H9 (cell line): ENCODE results near the gene AGK. TPM values are rescaled to one million over a fixed set of nuclear protein-coding genes. Genes with fewer than 3 reads are reported as not detected.

ENCODE experiments used
- DNase-seq: peaks from one replicate; pipeline ENCODE4 v3.0.0-alpha.2; 2017
- H2AFZ ChIP-seq: one replicate; pipeline ENCODE4 v1.6.1; 2013; ENCODE audit warnings: mild to moderate bottlenecking, low read length, control low read depth, moderate library complexity
- H2AK5ac ChIP-seq: 2 replicates; pipeline ENCODE4 v1.6.1; 2013; ENCODE audit warnings: low read length, control low read depth, mixed read lengths; ENCODE audit not compliant: insufficient read length
- H2BK120ac ChIP-seq: one replicate; pipeline ENCODE4 v1.6.1; 2013; ENCODE audit warnings: low read depth, mild to moderate bottlenecking, low read length, control low read depth, inconsistent platforms; ENCODE audit not compliant: poor library complexity, severe bottlenecking
- H2BK12ac ChIP-seq: 2 replicates; pipeline ENCODE4 v1.6.1; 2013; ENCODE audit warnings: low read length, control low read depth, mixed read lengths, low read depth; ENCODE audit not compliant: insufficient read length
- H2BK15ac ChIP-seq: 2 replicates; pipeline ENCODE4 v1.6.1; 2013; ENCODE audit warnings: low read depth, low read length, control low read depth
- H2BK20ac ChIP-seq: one replicate; pipeline ENCODE4 v1.6.1; 2013; ENCODE audit warnings: low read depth, mild to moderate bottlenecking, low read length, control low read depth, inconsistent platforms; ENCODE audit not compliant: poor library complexity, severe bottlenecking
- H2BK5ac ChIP-seq: 2 replicates; pipeline ENCODE4 v1.6.1; 2013; ENCODE audit warnings: low read length, control low read depth, mixed read lengths; ENCODE audit not compliant: insufficient read length
- H3K14ac ChIP-seq: 2 replicates; pipeline ENCODE4 v1.6.1; 2013; ENCODE audit warnings: low read length, control low read depth; ENCODE audit not compliant: insufficient read depth
- H3K18ac ChIP-seq: 2 replicates; pipeline ENCODE4 v1.6.1; 2013; ENCODE audit warnings: low read depth, mild to moderate bottlenecking, mixed read lengths, low read length, control low read depth; ENCODE audit not compliant: insufficient read length
- H3K23ac ChIP-seq: 2 replicates; pipeline ENCODE4 v1.6.1; 2013; ENCODE audit warnings: low read length, control low read depth, mixed read lengths, low read depth; ENCODE audit not compliant: insufficient read length
- H3K23me2 ChIP-seq: 2 replicates; pipeline ENCODE4 v1.6.1; 2013; ENCODE audit warnings: low read depth, mild to moderate bottlenecking, mixed read lengths, low read length, control low read depth; ENCODE audit not compliant: insufficient read length, poor library complexity, severe bottlenecking
- H3K27ac ChIP-seq: 2 replicates; pipeline ENCODE4 v1.5.1; 2013; ENCODE audit warnings: low read length, control low read depth, mixed read lengths, low read depth; ENCODE audit not compliant: insufficient read length
- H3K27me3 ChIP-seq: 2 replicates; pipeline ENCODE4 v1.6.1; 2013; ENCODE audit warnings: low read length, control low read depth, inconsistent platforms; ENCODE audit not compliant: insufficient read depth
- H3K4ac ChIP-seq: 2 replicates; pipeline ENCODE4 v1.6.1; 2013; ENCODE audit warnings: low read depth, mild to moderate bottlenecking, control low read depth, inconsistent platforms, low read length, moderate library complexity
- H3K4me1 ChIP-seq: 2 replicates; pipeline ENCODE4 v1.6.1; 2013; ENCODE audit warnings: low read length, control low read depth, inconsistent platforms; ENCODE audit not compliant: insufficient read depth
- H3K4me2 ChIP-seq: 2 replicates; pipeline ENCODE4 v1.6.1; 2013; ENCODE audit warnings: low read length, control low read depth, mixed read lengths; ENCODE audit not compliant: insufficient read length, insufficient read depth
- H3K56ac ChIP-seq: 2 replicates; pipeline ENCODE4 v1.6.1; 2013; ENCODE audit warnings: low read depth, mild to moderate bottlenecking, mixed read lengths, low read length, control low read depth; ENCODE audit not compliant: insufficient read length
- H3K79me1 ChIP-seq: 2 replicates; pipeline ENCODE4 v1.6.1; 2013; ENCODE audit warnings: low read depth, mild to moderate bottlenecking, moderate library complexity, low read length, control low read depth, inconsistent platforms; ENCODE audit not compliant: insufficient read depth, poor library complexity, severe bottlenecking
- H3K79me2 ChIP-seq: 2 replicates; pipeline ENCODE4 v1.6.1; 2013; ENCODE audit warnings: low read length, control low read depth, inconsistent platforms; ENCODE audit not compliant: insufficient read depth
- H3K9ac ChIP-seq: 2 replicates; pipeline ENCODE4 v1.6.1; 2013; ENCODE audit warnings: low read length, control low read depth, mixed read lengths; ENCODE audit not compliant: insufficient read length; ENCODE audit errors: extremely low read depth
- H3K9me3 ChIP-seq: one replicate; pipeline ENCODE4 v1.6.1; 2013; ENCODE audit warnings: low read depth, low read length, inconsistent platforms; ENCODE audit not compliant: control insufficient read depth
- H3T11ph ChIP-seq: one replicate; pipeline ENCODE4 v1.6.1; 2013; ENCODE audit warnings: mild to moderate bottlenecking, low read length, control low read depth, inconsistent platforms
- H4K20me1 ChIP-seq: one replicate; pipeline ENCODE4 v1.6.1; 2013; ENCODE audit not compliant: control insufficient read depth, insufficient read length, insufficient read depth
- H4K5ac ChIP-seq: 2 replicates; pipeline ENCODE4 v1.6.1; 2013; ENCODE audit warnings: low read depth, mild to moderate bottlenecking, mixed read lengths, low read length, control low read depth; ENCODE audit not compliant: insufficient read length
- H4K8ac ChIP-seq: replicated peaks from 2 replicates; pipeline ENCODE4 v1.6.1; 2013; ENCODE audit warnings: low read length, control low read depth, mixed read lengths, low read depth; ENCODE audit not compliant: insufficient read length
- H4K91ac ChIP-seq: 2 replicates; pipeline ENCODE4 v1.6.1; 2013; ENCODE audit warnings: low read depth, mild to moderate bottlenecking, moderate library complexity, mixed read lengths, low read length, control low read depth; ENCODE audit not compliant: insufficient read length
- H3K27ac Mint-ChIP-seq, 3 experiments: 2 replicates in 2 of 3; 3 replicates in 1 of 3; pipeline ENCODE4 v1.8.0; 2020 to 2021; ENCODE audit warnings: mixed read lengths in 3 of 3, mild to moderate bottlenecking in 1 of 3, moderate library complexity in 1 of 3
- H3K27me3 Mint-ChIP-seq: 2 replicates; pipeline ENCODE4 v1.8.0; 2021; ENCODE audit warnings: low read depth, mild to moderate bottlenecking, moderate library complexity, mixed read lengths
- H3K36me3 Mint-ChIP-seq, 3 experiments: 2 replicates in 2 of 3; 3 replicates in 1 of 3; pipeline ENCODE4 v1.8.0; 2020 to 2021; ENCODE audit warnings: low read depth in 3 of 3, mixed read lengths in 3 of 3; ENCODE audit not compliant: insufficient read depth in 1 of 3
- H3K4me1 Mint-ChIP-seq, 2 experiments: 2 replicates each; pipeline ENCODE4 v1.8.0; 2020; ENCODE audit warnings: mixed read lengths in 2 of 2
- H3K4me3 Mint-ChIP-seq, 2 experiments: 2 replicates in 1 of 2; 3 replicates in 1 of 2; pipeline ENCODE4 v1.8.0; 2020 to 2021; ENCODE audit warnings: mild to moderate bottlenecking in 2 of 2, mixed read lengths in 2 of 2, moderate library complexity in 1 of 2
- H3K9me3 Mint-ChIP-seq, 2 experiments: 2 replicates in 1 of 2; 3 replicates in 1 of 2; pipeline ENCODE4 v1.8.0; 2020; ENCODE audit warnings: mild to moderate bottlenecking in 2 of 2, mixed read lengths in 2 of 2, moderate library complexity in 1 of 2
- CTCF ChIP-seq: fragments of 200-600 bp; sonication (generic); conservative IDR thresholded peaks from 3 replicates; pipeline ENCODE4 v1.8.0; 2021; ENCODE audit warnings: antibody characterized with exemption, mild to moderate bottlenecking
- WGBS: extraction: QIAGEN DNeasy Blood & Tissue Kit; methylation state at CpG from one replicate; pipeline ENCODE4 v1.1.7; 2013; ENCODE audit warnings: missing lambda C conversion rate, low lambda C conversion rate, mixed read lengths; ENCODE audit not compliant: insufficient read length; ENCODE audit errors: extremely low coverage; 5-methylcytosine and 5-hydroxymethylcytosine counted together
- total RNA-seq: library from RNA; stranded (reverse); gene quantifications from 2 replicates; pipeline ENCODE4 v1.2.1, GENCODE V29; 2021

The AGK gene
- total RNA-seq, 1 experiment from 2014 or later, result 35.1 TPM

- Mint-ChIP-seq H3K27me3 (no peaks in the 10 kb centered on the region), H3K9me3 (peaks cover 7 to 8% of the 10 kb centered on the region in 2 experiments; a peak in 4 of 5 replicates), H3K27ac (0 out of 7 replicates have a peak overlapping the region, but pooled peaks of 1 of the 3 experiments have one; percentile 31), H3K4me3 (no peak overlapping the region), H3K36me3 (peaks cover 30 to 51% (median 51%) of the 10 kb centered on the region in 3 experiments), H3K4me1 (peaks cover 17 to 23% of the 10 kb centered on the region in 2 experiments)
- TF ChIP-seq CTCF, result no peak
- H3T11ph ChIP-seq, result no peak overlapping the region
- H4K91ac ChIP-seq, result no peak overlapping the region
- H3K23me2 ChIP-seq, result no peaks in the 10 kb centered on the region
- H3K4ac ChIP-seq, result no peak overlapping the region
- H2BK120ac ChIP-seq, result no peak overlapping the region
- no peak for DNase-seq
- no peak overlapping the region for H3K18ac ChIP-seq
- H3K4me2 ChIP-seq, result no peak overlapping the region
- H3K79me1 ChIP-seq, result no peaks in the 10 kb centered on the region
- H3K56ac ChIP-seq, result no peak overlapping the region
- H3K14ac ChIP-seq, result no peak overlapping the region
- WGBS, result no CpG with 5 or more reads among the region's 5 CpGs
- no peaks in the 10 kb centered on the region for H3K4me1 ChIP-seq
- no peaks in the 10 kb centered on the region for H4K20me1 ChIP-seq
- H3K27ac ChIP-seq, result no peak overlapping the region
- no peaks in the 10 kb centered on the region for H3K27me3 ChIP-seq
- H3K23ac ChIP-seq, result no peak overlapping the region
- no peak overlapping the region for H2BK20ac ChIP-seq
- H3K79me2 ChIP-seq, result no peaks in the 10 kb centered on the region
- no peak overlapping the region for H3K9ac ChIP-seq
- no peak overlapping the region for H2AK5ac ChIP-seq
- H2BK12ac ChIP-seq, result no peak overlapping the region
- H4K8ac ChIP-seq, result no peak overlapping the region
- H2AFZ ChIP-seq, result no peak overlapping the region
- no peak overlapping the region for H4K5ac ChIP-seq
- no peaks in the 10 kb centered on the region for H3K9me3 ChIP-seq
- no peak overlapping the region for H2BK15ac ChIP-seq
- H2BK5ac ChIP-seq, result no peak overlapping the region
Observed at GRCh38 chr7:141562543-141562942, 11.3 kb downstream of the AGK start.
